HepG2 (cell line): ENCODE results near the gene TOB2. TPM values are rescaled to one million over a fixed set of nuclear protein-coding genes. Genes with fewer than 3 reads are reported as not detected.
A peak's percentile ranks its signal among the peaks of the same experiment; 100 is the strongest.

Experiments used
- CEBPG ChIP-seq: IDR thresholded peaks from 2 replicates; pipeline ENCODE4 v1.6.1; 2016
- MLX ChIP-seq: IDR thresholded peaks from 2 replicates; pipeline ENCODE4 v1.6.1; 2016
- MTERF4 ChIP-seq: sonication (generic); formaldehyde crosslinking; IDR thresholded peaks from 2 replicates; pipeline ENCODE4 v1.8.0; 2023; ENCODE audit warnings: mild to moderate bottlenecking, missing genetic modification reagents
- USF2 ChIP-seq, 2 experiments: sonication (generic) in 1 of 2; formaldehyde crosslinking in 1 of 2; IDR thresholded peaks; 2 replicates each; pipeline versions ENCODE4 v1.5.1 to v1.6.1; 2011 to 2020; ENCODE audit warnings: borderline replicate concordance in 1 of 2, low read depth in 1 of 2, low read length in 1 of 2, mild to moderate bottlenecking in 1 of 2, missing genetic modification reagents in 1 of 2, moderate library complexity in 1 of 2
- ZBTB44 ChIP-seq: sonication (generic); formaldehyde crosslinking; IDR thresholded peaks from 2 replicates; pipeline ENCODE4 v1.4.0; 2020; ENCODE audit warnings: missing genetic modification reagents
- ZC3H13 ChIP-seq: sonication (generic); formaldehyde crosslinking; IDR thresholded peaks from 2 replicates; pipeline ENCODE4 v1.8.1; 2023; ENCODE audit warnings: mild to moderate bottlenecking, missing genetic modification reagents, moderate library complexity
- ZEB1 ChIP-seq: IDR thresholded peaks from 2 replicates; pipeline ENCODE4 v1.6.1; 2012; ENCODE audit warnings: mild to moderate bottlenecking, low read depth, inconsistent platforms; ENCODE audit not compliant: insufficient replicate concordance
- ZNF432 ChIP-seq: sonication (generic); formaldehyde crosslinking; IDR thresholded peaks from 2 replicates; pipeline ENCODE4 v1.5.0; 2020; ENCODE audit warnings: missing genetic modification reagents, mild to moderate bottlenecking, borderline replicate concordance
- ZNF607 ChIP-seq: sonication (generic); formaldehyde crosslinking; IDR thresholded peaks from 2 replicates; pipeline ENCODE4 v1.5.1; 2020; ENCODE audit warnings: missing genetic modification reagents, mild to moderate bottlenecking, borderline replicate concordance
- ZNF709 ChIP-seq: sonication (generic); formaldehyde crosslinking; IDR thresholded peaks from 2 replicates; pipeline ENCODE4 v1.5.0; 2020; ENCODE audit warnings: mild to moderate bottlenecking, missing genetic modification reagents
- polyA plus RNA-seq, 8 experiments: library from polyadenylated mRNA; depleted of rRNA in 3 of 8; stranded (reverse) in 7 of 8; unstranded in 1 of 8; fragments of >200 nt; fragmentation: Illumina TruSeq in 4 of 8; extraction: Trizol in 4 of 8; gene quantifications; 2 replicates each; pipeline versions ENCODE4 v1.2.1 to v1.2.3, GENCODE V29; 2011 to 2016; ENCODE audit warnings: low read depth in 4 of 8, missing spikeins in 1 of 8, mixed read lengths in 1 of 8; ENCODE audit not compliant: insufficient read depth in 1 of 8
- total RNA-seq, 5 experiments: library from RNA; depleted of rRNA; stranded (reverse); fragments of >200 nt; fragmentation: Illumina TruSeq; extraction: Trizol; gene quantifications; 2 replicates each; pipeline ENCODE4 v1.2.3, GENCODE V29; 2016; ENCODE audit warnings: low read depth in 1 of 5
- TF ChIP-seq, protein P1 (sequence below): sonication (generic); formaldehyde crosslinking; IDR thresholded peaks from 2 replicates; pipeline ENCODE4 v1.5.0; 2020; ENCODE audit warnings: mild to moderate bottlenecking, low read depth, missing genetic modification reagents, borderline replicate concordance
- TF ChIP-seq, protein P2 (sequence below): sonication (generic); formaldehyde crosslinking; IDR thresholded peaks from 2 replicates; pipeline ENCODE4 v1.4.0; 2020; ENCODE audit warnings: missing genetic modification reagents
- TF ChIP-seq, protein P3 (sequence below): sonication (generic); formaldehyde crosslinking; IDR thresholded peaks from 2 replicates; pipeline ENCODE4; 2020; ENCODE audit warnings: missing genetic modification reagents, mild to moderate bottlenecking, borderline replicate concordance

Gene TOB2
- total and polyA plus RNA-seq, 2 of the 13 experiments (the other 11 are each of a cell fraction or from before 2014, with no cell fraction given), result 12.2 to 13.7 TPM

- TF ChIP-seq, protein P1, sequence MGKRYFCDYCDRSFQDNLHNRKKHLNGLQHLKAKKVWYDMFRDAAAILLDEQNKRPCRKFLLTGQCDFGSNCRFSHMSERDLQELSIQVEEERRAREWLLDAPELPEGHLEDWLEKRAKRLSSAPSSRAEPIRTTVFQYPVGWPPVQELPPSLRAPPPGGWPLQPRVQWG (CRISPR knock-in tag), result no peak
- TF ChIP-seq ZNF432 (no peak), USF2 (IDR thresholded peaks at IDR 0.05; ENCODE audit: low read depth, low read length) (no peak), USF2 (CRISPR knock-in tag; IDR thresholded peaks at IDR 0.05; ENCODE audit: borderline replicate concordance) (0 out of 2 replicates have a peak, but pooled peaks have one; percentile 33), ZC3H13 (0 out of 2 replicates have a peak, but pooled peaks have one; percentile 31), ZEB1 (no peak), CEBPG (CRISPR knock-in tag) (no peak), MLX (CRISPR knock-in tag) (no peak), ZNF709 (CRISPR knock-in tag) (no peak), ZNF607 (0 out of 2 replicates have a peak, but pooled peaks have one; percentile 75), MTERF4 (no peak), ZBTB44 (no peak)
- TF ChIP-seq, protein P2, sequence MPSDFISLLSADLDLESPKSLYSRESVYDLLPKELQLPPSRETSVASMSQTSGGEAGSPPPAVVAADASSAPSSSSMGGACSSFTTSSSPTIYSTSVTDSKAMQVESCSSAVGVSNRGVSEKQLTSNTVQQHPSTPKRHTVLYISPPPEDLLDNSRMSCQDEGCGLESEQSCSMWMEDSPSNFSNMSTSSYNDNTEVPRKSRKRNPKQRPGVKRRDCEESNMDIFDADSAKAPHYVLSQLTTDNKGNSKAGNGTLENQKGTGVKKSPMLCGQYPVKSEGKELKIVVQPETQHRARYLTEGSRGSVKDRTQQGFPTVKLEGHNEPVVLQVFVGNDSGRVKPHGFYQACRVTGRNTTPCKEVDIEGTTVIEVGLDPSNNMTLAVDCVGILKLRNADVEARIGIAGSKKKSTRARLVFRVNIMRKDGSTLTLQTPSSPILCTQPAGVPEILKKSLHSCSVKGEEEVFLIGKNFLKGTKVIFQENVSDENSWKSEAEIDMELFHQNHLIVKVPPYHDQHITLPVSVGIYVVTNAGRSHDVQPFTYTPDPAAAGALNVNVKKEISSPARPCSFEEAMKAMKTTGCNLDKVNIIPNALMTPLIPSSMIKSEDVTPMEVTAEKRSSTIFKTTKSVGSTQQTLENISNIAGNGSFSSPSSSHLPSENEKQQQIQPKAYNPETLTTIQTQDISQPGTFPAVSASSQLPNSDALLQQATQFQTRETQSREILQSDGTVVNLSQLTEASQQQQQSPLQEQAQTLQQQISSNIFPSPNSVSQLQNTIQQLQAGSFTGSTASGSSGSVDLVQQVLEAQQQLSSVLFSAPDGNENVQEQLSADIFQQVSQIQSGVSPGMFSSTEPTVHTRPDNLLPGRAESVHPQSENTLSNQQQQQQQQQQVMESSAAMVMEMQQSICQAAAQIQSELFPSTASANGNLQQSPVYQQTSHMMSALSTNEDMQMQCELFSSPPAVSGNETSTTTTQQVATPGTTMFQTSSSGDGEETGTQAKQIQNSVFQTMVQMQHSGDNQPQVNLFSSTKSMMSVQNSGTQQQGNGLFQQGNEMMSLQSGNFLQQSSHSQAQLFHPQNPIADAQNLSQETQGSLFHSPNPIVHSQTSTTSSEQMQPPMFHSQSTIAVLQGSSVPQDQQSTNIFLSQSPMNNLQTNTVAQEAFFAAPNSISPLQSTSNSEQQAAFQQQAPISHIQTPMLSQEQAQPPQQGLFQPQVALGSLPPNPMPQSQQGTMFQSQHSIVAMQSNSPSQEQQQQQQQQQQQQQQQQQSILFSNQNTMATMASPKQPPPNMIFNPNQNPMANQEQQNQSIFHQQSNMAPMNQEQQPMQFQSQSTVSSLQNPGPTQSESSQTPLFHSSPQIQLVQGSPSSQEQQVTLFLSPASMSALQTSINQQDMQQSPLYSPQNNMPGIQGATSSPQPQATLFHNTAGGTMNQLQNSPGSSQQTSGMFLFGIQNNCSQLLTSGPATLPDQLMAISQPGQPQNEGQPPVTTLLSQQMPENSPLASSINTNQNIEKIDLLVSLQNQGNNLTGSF (CRISPR knock-in tag), result no peak; the same call in 1 of the 2 replicates
- TF ChIP-seq, protein P3, sequence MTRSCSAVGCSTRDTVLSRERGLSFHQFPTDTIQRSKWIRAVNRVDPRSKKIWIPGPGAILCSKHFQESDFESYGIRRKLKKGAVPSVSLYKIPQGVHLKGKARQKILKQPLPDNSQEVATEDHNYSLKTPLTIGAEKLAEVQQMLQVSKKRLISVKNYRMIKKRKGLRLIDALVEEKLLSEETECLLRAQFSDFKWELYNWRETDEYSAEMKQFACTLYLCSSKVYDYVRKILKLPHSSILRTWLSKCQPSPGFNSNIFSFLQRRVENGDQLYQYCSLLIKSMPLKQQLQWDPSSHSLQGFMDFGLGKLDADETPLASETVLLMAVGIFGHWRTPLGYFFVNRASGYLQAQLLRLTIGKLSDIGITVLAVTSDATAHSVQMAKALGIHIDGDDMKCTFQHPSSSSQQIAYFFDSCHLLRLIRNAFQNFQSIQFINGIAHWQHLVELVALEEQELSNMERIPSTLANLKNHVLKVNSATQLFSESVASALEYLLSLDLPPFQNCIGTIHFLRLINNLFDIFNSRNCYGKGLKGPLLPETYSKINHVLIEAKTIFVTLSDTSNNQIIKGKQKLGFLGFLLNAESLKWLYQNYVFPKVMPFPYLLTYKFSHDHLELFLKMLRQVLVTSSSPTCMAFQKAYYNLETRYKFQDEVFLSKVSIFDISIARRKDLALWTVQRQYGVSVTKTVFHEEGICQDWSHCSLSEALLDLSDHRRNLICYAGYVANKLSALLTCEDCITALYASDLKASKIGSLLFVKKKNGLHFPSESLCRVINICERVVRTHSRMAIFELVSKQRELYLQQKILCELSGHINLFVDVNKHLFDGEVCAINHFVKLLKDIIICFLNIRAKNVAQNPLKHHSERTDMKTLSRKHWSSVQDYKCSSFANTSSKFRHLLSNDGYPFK (CRISPR knock-in tag), result peak; percentile 95; the same call in 1 of the 2 replicates
Measured at GRCh38 chr22:41469218-41469851, 22.7 kb upstream of the TOB2 start (continued).
